Right atrium auricular region (tissue), 2 donors: ENCODE results near the gene GPHB5. TPM values are rescaled to one million over a fixed set of nuclear protein-coding genes. Genes with fewer than 3 reads are reported as not detected.

ENCODE experiments used
- DNase-seq: peaks from one replicate; pipeline ENCODE4 v3.0.0-alpha.2; 2019; ENCODE audit warnings: low spot score
- H3K27ac ChIP-seq, 2 donors: fragments of 200-600 bp; sonication (generic); 1 replicate in 1 of 2; 2 replicates in 1 of 2; pipeline ENCODE4 v1.5.1; 2016 to 2019
- H3K27me3 ChIP-seq, 2 donors: fragments of 200-600 bp; sonication (generic); one replicate each; pipeline versions ENCODE4 v1.5.1 to v1.6.0; 2017 to 2019
- H3K36me3 ChIP-seq: fragments of 200-600 bp; sonication (generic); one replicate; pipeline ENCODE4 v1.5.1; 2016
- H3K4me1 ChIP-seq, 2 donors: fragments of 200-600 bp; sonication (generic); one replicate each; pipeline versions ENCODE4 v1.5.1 to v1.6.0; 2017 to 2019
- H3K4me3 ChIP-seq, 2 donors: fragments of 200-600 bp; sonication (generic); 1 replicate in 1 of 2; 2 replicates in 1 of 2; pipeline ENCODE4 v1.5.1; 2017 to 2019; ENCODE audit warnings: mild to moderate bottlenecking in 1 of 2, moderate library complexity in 1 of 2
- H3K9me3 ChIP-seq, 2 donors: fragments of 200-600 bp; sonication (generic); one replicate each; pipeline ENCODE4 v1.5.1; 2019
- total RNA-seq, 2 donors: library from RNA; depleted of rRNA; stranded (reverse); fragments of >200 nt; gene quantifications; one replicate each; pipeline ENCODE4 v1.1.0, GENCODE V29; 2016
- TF ChIP-seq, protein P1 (sequence below), 2 donors: fragments of 200-600 bp; sonication (generic); IDR thresholded peaks; one replicate each; pipeline ENCODE4 v1.5.1; 2019; ENCODE audit warnings: antibody characterized with exemption in 2 of 2

GPHB5 gene
- total RNA-seq, 2 donors from 2014 or later: not detected

DNA sequence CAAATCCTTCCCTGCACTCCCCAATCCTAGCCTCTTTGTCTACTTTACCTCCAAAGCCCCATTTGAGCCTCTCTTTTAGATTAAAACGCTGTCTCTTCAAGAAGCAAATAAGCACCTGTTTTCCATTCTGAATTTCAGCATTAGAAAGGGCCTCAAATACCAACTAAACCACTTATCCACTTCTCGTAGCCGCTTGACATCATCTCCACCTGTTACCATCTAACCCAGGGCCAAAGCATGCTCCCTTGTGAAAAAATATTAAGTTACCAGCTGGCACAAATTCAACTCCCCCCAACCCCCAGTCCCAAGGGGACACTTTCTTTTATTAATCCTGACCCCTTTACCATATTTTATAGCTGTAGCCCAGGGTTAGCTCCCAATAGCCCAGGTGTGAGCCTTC is 43.1 kb downstream of the GPHB5 start:
- Histone ChIP-seq H3K9me3 (no peaks in the 10 kb centered on the region), H3K27me3 (no peaks in the 10 kb centered on the region), H3K27ac (no peak overlapping the region), H3K4me3 (no peak overlapping the region), H3K4me1 (peaks cover 0 to 15% of the 10 kb centered on the region in 2 donors), H3K36me3 (no peaks in the 10 kb centered on the region)
- TF ChIP-seq, protein P1, sequence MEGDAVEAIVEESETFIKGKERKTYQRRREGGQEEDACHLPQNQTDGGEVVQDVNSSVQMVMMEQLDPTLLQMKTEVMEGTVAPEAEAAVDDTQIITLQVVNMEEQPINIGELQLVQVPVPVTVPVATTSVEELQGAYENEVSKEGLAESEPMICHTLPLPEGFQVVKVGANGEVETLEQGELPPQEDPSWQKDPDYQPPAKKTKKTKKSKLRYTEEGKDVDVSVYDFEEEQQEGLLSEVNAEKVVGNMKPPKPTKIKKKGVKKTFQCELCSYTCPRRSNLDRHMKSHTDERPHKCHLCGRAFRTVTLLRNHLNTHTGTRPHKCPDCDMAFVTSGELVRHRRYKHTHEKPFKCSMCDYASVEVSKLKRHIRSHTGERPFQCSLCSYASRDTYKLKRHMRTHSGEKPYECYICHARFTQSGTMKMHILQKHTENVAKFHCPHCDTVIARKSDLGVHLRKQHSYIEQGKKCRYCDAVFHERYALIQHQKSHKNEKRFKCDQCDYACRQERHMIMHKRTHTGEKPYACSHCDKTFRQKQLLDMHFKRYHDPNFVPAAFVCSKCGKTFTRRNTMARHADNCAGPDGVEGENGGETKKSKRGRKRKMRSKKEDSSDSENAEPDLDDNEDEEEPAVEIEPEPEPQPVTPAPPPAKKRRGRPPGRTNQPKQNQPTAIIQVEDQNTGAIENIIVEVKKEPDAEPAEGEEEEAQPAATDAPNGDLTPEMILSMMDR (IDR thresholded peaks at IDR 0.05): no peak
- DNase-seq: no peak

DNA sequence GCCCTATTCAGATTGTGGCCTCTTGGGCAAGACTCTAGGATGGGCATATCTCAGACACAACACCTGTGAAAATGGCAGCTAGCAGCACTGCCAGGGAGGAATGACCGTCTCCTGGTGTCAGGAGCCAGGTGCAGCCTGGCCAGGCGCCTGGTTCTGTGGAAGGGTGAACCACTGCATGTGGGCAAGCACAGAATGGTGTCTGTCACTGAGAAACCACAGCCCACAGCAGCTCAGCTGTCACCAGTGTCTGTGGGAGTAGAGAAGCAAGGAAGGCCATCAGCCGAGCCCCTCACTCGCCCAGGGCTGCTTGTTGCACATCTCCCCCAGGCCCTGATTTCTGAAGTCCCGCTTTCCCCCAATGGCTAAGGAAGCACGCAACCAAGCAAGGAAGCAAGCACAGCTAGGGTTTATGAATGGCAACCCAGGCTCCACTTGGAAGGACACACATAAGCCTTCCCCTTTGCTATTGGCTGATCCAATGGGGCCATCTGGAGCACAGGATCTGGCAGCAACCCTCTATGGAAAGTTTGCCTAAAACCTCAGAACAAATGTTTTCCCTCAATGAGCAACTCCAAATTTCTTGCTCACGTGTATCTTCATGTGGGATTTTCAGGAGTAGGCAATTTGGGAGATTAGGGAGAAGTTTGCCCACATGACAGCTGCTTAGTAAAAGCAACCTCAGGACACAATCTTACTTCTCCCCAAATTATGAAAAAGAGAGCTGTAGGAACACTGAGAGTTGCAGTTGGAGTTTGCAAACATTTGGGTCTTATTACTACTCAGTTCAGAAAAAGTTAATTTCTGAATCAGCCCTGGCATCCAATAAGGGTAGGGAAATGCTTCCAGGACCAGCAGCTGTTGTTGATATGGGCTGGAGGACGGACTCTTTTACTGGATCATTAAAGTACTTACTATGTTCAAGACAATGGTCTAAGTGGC is 44.7 kb downstream of the GPHB5 start:
- H3K27me3 ChIP-seq: no peaks in the 10 kb centered on the region
- no peaks in the 10 kb centered on the region for H3K36me3 ChIP-seq
- H3K9me3 ChIP-seq: no peaks in the 10 kb centered on the region
- peak; percentile 69 for DNase-seq
- H3K4me1 ChIP-seq: peaks cover 0 to 15% of the 10 kb centered on the region in 2 donors
- TF ChIP-seq, protein P1 (IDR thresholded peaks at IDR 0.05): no peak
- H3K27ac ChIP-seq: peak overlapping the region; percentile 20 to 24
- no peak overlapping the region for H3K4me3 ChIP-seq

DNA sequence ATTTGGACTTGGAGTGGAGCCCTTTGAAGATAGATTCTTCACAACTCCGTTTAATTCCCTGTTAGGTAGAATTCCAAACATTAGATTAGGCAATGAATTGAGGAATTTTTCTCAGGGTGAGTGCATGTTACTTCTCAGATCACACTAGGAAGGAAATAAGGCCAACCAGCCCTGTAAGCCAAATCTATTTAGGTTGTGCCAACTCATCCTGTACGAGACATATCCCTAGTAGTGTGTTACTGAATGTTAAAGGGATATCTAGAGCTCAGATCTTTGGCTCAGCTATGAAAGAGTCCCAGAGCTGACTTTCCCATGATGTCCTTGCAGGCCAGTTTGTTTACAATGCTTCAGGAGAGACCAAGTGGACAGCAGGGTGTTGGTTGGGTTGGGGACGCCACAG is 45.6 kb downstream of the GPHB5 start:
- Histone ChIP-seq H3K27me3 (no peaks in the 10 kb centered on the region), H3K36me3 (no peaks in the 10 kb centered on the region), H3K4me3 (no peak overlapping the region), H3K4me1 (peaks cover 0 to 15% of the 10 kb centered on the region in 2 donors), H3K9me3 (no peaks in the 10 kb centered on the region), H3K27ac (peak overlapping the region; percentile 3 to 20)
- TF ChIP-seq, protein P1 (IDR thresholded peaks at IDR 0.05): no peak
- no peak for DNase-seq

DNA sequence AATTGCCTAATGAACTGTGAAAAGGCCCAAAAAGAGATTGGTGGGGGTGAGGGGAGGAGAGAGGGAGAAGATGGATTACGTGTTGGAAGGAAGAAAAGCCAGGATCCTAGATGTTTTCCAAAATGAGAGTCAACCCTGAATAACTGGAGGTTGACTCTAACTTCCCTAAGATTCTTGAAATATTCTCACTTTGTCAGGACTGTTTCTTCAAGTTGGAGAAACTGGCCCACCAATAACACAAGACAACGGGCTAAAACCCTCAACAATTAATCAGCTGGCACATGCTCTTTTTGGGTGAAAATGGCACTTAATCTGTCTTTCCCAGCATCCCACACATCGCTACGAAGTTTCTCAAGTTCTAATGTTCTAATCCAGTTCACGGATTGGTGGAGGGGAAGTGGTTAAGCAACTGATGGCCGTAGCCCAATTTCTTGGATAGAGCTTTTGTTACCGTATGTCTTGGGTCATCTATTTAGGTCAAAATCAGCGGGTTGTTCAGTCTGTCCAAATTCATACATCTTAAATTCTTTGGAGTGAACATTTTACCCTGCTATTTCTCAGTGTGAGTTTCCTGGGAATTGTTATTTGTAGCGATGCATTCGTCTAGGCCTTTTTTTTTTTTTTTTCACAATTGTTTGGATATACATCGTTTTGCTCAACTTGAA is 49.0 kb downstream of the GPHB5 start:
- Histone ChIP-seq H3K9me3 (peaks cover 0 to 6% of the 10 kb centered on the region in 2 donors), H3K27ac (no peak overlapping the region), H3K4me1 (peaks cover 0 to 15% of the 10 kb centered on the region in 2 donors), H3K4me3 (no peak overlapping the region), H3K36me3 (no peaks in the 10 kb centered on the region), H3K27me3 (no peaks in the 10 kb centered on the region)
- no peak for DNase-seq
- TF ChIP-seq, protein P1 (IDR thresholded peaks at IDR 0.05): no peak

DNA sequence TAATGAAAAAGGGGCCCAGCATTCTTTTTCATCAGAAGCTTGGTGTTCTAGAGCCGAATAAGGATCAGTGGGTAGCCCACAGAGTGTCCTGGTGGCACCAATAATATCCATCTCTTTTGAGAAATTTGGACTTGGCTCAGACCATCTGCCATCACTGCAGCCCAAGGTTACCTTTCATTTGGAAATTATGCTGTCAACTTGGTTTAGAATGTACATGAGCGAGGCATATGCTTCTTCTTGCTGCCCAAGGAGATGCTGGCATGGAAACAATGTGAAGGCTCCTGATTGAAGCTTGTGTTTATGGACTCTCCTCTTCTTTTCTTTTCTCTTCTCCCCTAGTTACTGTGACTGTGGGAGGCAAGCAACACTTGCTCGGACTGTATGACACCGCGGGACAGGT is 50.0 kb downstream of the GPHB5 start:
- peaks cover 0 to 10% of the 10 kb centered on the region in 2 donors for H3K4me1 ChIP-seq
- no peak for DNase-seq
- no peak overlapping the region for H3K27ac ChIP-seq
- no peaks in the 10 kb centered on the region for H3K36me3 ChIP-seq
- TF ChIP-seq, protein P1 (IDR thresholded peaks at IDR 0.05): no peak
- H3K9me3 ChIP-seq: peaks cover 0 to 6% of the 10 kb centered on the region in 2 donors
- no peak overlapping the region for H3K4me3 ChIP-seq
- H3K27me3 ChIP-seq: no peaks in the 10 kb centered on the region
